ENCODE data around the gene PRLHR.
A peak's percentile ranks its signal among the peaks of the same experiment; 100 is the strongest.

The PRLHR gene

GRCh38 chr10:118565301-118566075 lies 30.0 kb downstream of the PRLHR start:
- in situ Hi-C loops (cut with HindIII; ENCODE audit: low pct_unique_long_range_greater_than_20kb, low sequenced_read_pairs), result no loop called here
- no peak for DNase-seq (ENCODE audit: low read depth in 1 of 2, low spot score in 1 of 2)
- no peak for TF ChIP-seq JUND (IDR thresholded peaks at IDR 0.05; ENCODE audit: low read depth)

GRCh38 chr10:118564652-118565051 lies 30.8 kb downstream of the PRLHR start:
- no peak for TF ChIP-seq JUND (IDR thresholded peaks at IDR 0.05; ENCODE audit: low read depth)
- in situ Hi-C loops (cut with HindIII; ENCODE audit: low pct_unique_long_range_greater_than_20kb, low sequenced_read_pairs), result no loop called here
- peak; percentile 25 to 45 for DNase-seq (ENCODE audit: low read depth in 1 of 2, low spot score in 1 of 2)

- no peak for TF ChIP-seq JUND (IDR thresholded peaks at IDR 0.05; ENCODE audit: low read depth)
- in situ Hi-C loops (cut with HindIII; ENCODE audit: low pct_unique_long_range_greater_than_20kb, low sequenced_read_pairs), result no loop called here
- no peak for DNase-seq (ENCODE audit: low read depth in 1 of 2, low spot score in 1 of 2)
These were observed 31.3 kb downstream of the PRLHR start for GRCh38 chr10:118564114-118564513.

- in situ Hi-C loops (cut with HindIII; ENCODE audit: low pct_unique_long_range_greater_than_20kb, low sequenced_read_pairs), result no loop called here
These were observed 32.0 kb downstream of the PRLHR start for GRCh38 chr10:118563373-118563890.

GRCh38 chr10:118562851-118563250 lies 32.6 kb downstream of the PRLHR start:
- no peak for TF ChIP-seq JUND (IDR thresholded peaks at IDR 0.05; ENCODE audit: low read depth)
- DNase-seq (ENCODE audit: low read depth in 1 of 2, low spot score in 1 of 2), result no peak
- in situ Hi-C loops (cut with HindIII; ENCODE audit: low pct_unique_long_range_greater_than_20kb, low sequenced_read_pairs), result no loop called here

More at GRCh38 chr10:118563373-118563890, 32.0 kb downstream of the PRLHR start:
- DNase-seq (ENCODE audit: low read depth in 1 of 2, low spot score in 1 of 2), result no peak
- TF ChIP-seq JUND (IDR thresholded peaks at IDR 0.05; ENCODE audit: low read depth), result no peak

GRCh38 chr10:118557946-118558345 lies 37.5 kb downstream of the PRLHR start:
- TF ChIP-seq JUND (IDR thresholded peaks at IDR 0.05; ENCODE audit: low read depth), result no peak
- in situ Hi-C loops (cut with HindIII; ENCODE audit: low pct_unique_long_range_greater_than_20kb, low sequenced_read_pairs), result no loop called here
- no peak for DNase-seq (ENCODE audit: low read depth in 1 of 2, low spot score in 1 of 2)

GRCh38 chr10:118551535-118552100 lies 43.8 kb downstream of the PRLHR start:
- in situ Hi-C loops (cut with HindIII; ENCODE audit: low pct_unique_long_range_greater_than_20kb, low sequenced_read_pairs), result no loop called here
- no peak for TF ChIP-seq JUND (IDR thresholded peaks at IDR 0.05; ENCODE audit: low read depth)
- no peak for DNase-seq (ENCODE audit: low read depth in 1 of 2, low spot score in 1 of 2)

- DNase-seq (ENCODE audit: low read depth in 1 of 2, low spot score in 1 of 2), result no peak
- in situ Hi-C loops (cut with HindIII; ENCODE audit: low pct_unique_long_range_greater_than_20kb, low sequenced_read_pairs), result no loop called here
- TF ChIP-seq JUND (IDR thresholded peaks at IDR 0.05; ENCODE audit: low read depth), result no peak
These were observed 48.2 kb downstream of the PRLHR start for GRCh38 chr10:118547282-118547681.

- no peak for TF ChIP-seq JUND (IDR thresholded peaks at IDR 0.05; ENCODE audit: low read depth)
- in situ Hi-C loops (cut with HindIII; ENCODE audit: low pct_unique_long_range_greater_than_20kb, low sequenced_read_pairs), result no loop called here
- DNase-seq (ENCODE audit: low read depth in 1 of 2, low spot score in 1 of 2), result no peak
These were observed 49.0 kb downstream of the PRLHR start for GRCh38 chr10:118546479-118546878.

- TF ChIP-seq JUND (IDR thresholded peaks at IDR 0.05; ENCODE audit: low read depth), result no peak
- in situ Hi-C loops (cut with HindIII; ENCODE audit: low pct_unique_long_range_greater_than_20kb, low sequenced_read_pairs), result no loop called here
- no peak for DNase-seq (ENCODE audit: low read depth in 1 of 2, low spot score in 1 of 2)
These were observed 50.1 kb downstream of the PRLHR start for GRCh38 chr10:118545381-118545780.

GRCh38 chr10:118544401-118544948 lies 51.0 kb downstream of the PRLHR start:
- DNase-seq (ENCODE audit: low read depth in 1 of 2, low spot score in 1 of 2), result no peak
- in situ Hi-C loops (cut with HindIII; ENCODE audit: low pct_unique_long_range_greater_than_20kb, low sequenced_read_pairs), result no loop called here
- TF ChIP-seq JUND (IDR thresholded peaks at IDR 0.05; ENCODE audit: low read depth), result no peak

- in situ Hi-C loops (cut with HindIII; ENCODE audit: low pct_unique_long_range_greater_than_20kb, low sequenced_read_pairs), result no loop called here
- TF ChIP-seq JUND (IDR thresholded peaks at IDR 0.05; ENCODE audit: low read depth), result no peak
These were observed 51.6 kb downstream of the PRLHR start for GRCh38 chr10:118543714-118544400.

GRCh38 chr10:118542745-118543144 lies 52.7 kb downstream of the PRLHR start:
- no peak for DNase-seq (ENCODE audit: low read depth in 1 of 2, low spot score in 1 of 2)
- in situ Hi-C loops (cut with HindIII; ENCODE audit: low pct_unique_long_range_greater_than_20kb, low sequenced_read_pairs), result no loop called here
- TF ChIP-seq JUND (IDR thresholded peaks at IDR 0.05; ENCODE audit: low read depth), result no peak

More at GRCh38 chr10:118543714-118544400, 51.6 kb downstream of the PRLHR start:
- peak; percentile 46 to 76 for DNase-seq (ENCODE audit: low read depth in 1 of 2, low spot score in 1 of 2)
